GM12878 (cell line): ENCODE measurements around the gene KRTAP5-4. TPM values are rescaled to one million over a fixed set of nuclear protein-coding genes. Genes with fewer than 3 reads are reported as not detected.

Source experiments
- ATAC-seq: fragments of 200-7000 bp; cut with Tn5 transposase; 3 replicates; pipeline ENCODE4 v1.9.1; 2020; ENCODE audit warnings: mild to moderate bottlenecking, moderate library complexity
- BruUV-seq: library from RNA; stranded (reverse); fragments of 400-500 nt; replicated peaks from 2 replicates; lab custom pipeline; 2021; lab: Mats Ljungman, UMichigan
- CTCF ChIA-PET: fragments of 300-600 bp; sonication (Branson Sonifier 250); formaldehyde crosslinking; extraction: SDS; loops from one replicate; lab custom pipeline; 2021; ENCODE audit warnings: inconsistent platforms; lab: Yijun Ruan, JAX
- POLR2A ChIA-PET: fragments of 350-600 bp; formaldehyde crosslinking; extraction: SDS; loops from one replicate; lab custom pipeline; 2021; ENCODE audit warnings: inconsistent platforms; lab: Charles Lee
- RAD21 ChIA-PET: fragments of 300-600 bp; sonication (Branson Sonifier 250); formaldehyde crosslinking; loops from one replicate; lab custom pipeline; 2023; ENCODE audit warnings: antibody characterized with exemption; ENCODE audit not compliant: unreplicated experiment; lab: Charles Lee
- SMC1A ChIA-PET: fragments of 300-600 bp; sonication (Branson Sonifier 250); formaldehyde crosslinking; loops from one replicate; lab custom pipeline; 2023; ENCODE audit not compliant: unreplicated experiment, uncharacterized antibody; lab: Charles Lee
- DNase-seq: peaks from one replicate; pipeline ENCODE4 v3.0.0-alpha.2; 2011; ENCODE audit warnings: low read depth, low spot score
- FAIRE-seq: peaks from 3 replicates; lab custom pipeline; 2011; peaks lifted over from hg19 to GRCh38; lab: Jason Lieb, UNC
- H2AFZ ChIP-seq: 2 replicates; pipeline ENCODE4 v1.6.0; 2011; ENCODE audit warnings: low read depth, low read length, control low read depth; ENCODE audit not compliant: control insufficient read depth
- H3K27ac ChIP-seq: 2 replicates; pipeline ENCODE4 v1.5.1; 2011; ENCODE audit warnings: control low read depth; ENCODE audit not compliant: control insufficient read depth, insufficient read depth
- H3K27me3 ChIP-seq, 2 experiments: replicated peaks in 1 of 2; 2 replicates each; pipeline versions ENCODE4 v1.6.0 to v1.6.1; 2011; ENCODE audit warnings: low read length in 1 of 2; ENCODE audit not compliant: control insufficient read depth in 2 of 2, insufficient read depth in 2 of 2
- H3K36me3 ChIP-seq, 2 experiments: 2 replicates each; pipeline ENCODE4 v1.5.1; 2011; ENCODE audit warnings: low read length in 1 of 2; ENCODE audit not compliant: control insufficient read depth in 2 of 2, insufficient read depth in 2 of 2
- H3K4me1 ChIP-seq: 2 replicates; pipeline ENCODE4 v1.6.1; 2011; ENCODE audit warnings: mild to moderate bottlenecking, low read length, moderate library complexity, mixed read lengths; ENCODE audit not compliant: control insufficient read depth, insufficient read depth
- H3K4me2 ChIP-seq: 2 replicates; pipeline ENCODE4 v1.6.0; 2011; ENCODE audit warnings: control low read depth; ENCODE audit not compliant: control insufficient read depth, insufficient read depth
- H3K4me3 ChIP-seq: fragments of 200-600 bp; sonication (generic); 2 replicates; pipeline ENCODE4 v1.5.1; 2016
- H3K79me2 ChIP-seq: 2 replicates; pipeline ENCODE4 v1.6.0; 2011; ENCODE audit warnings: low read length; ENCODE audit not compliant: control insufficient read depth, insufficient read depth
- H3K9ac ChIP-seq: 2 replicates; pipeline ENCODE4 v1.8.0; 2011; ENCODE audit warnings: low read length, control low read depth, mixed read lengths; ENCODE audit not compliant: control insufficient read depth, insufficient read depth
- H3K9me3 ChIP-seq: replicated peaks from 3 replicates; pipeline ENCODE4 v1.5.1; 2011; ENCODE audit warnings: mild to moderate bottlenecking, low read length; ENCODE audit not compliant: control insufficient read depth, insufficient read depth
- H4K20me1 ChIP-seq: 2 replicates; pipeline ENCODE4 v1.6.0; 2011; ENCODE audit not compliant: control insufficient read depth, insufficient read depth
- ASH2L ChIP-seq: fragments of 300-600, 200-600 bp; sonication (generic); IDR thresholded peaks from 2 replicates; pipeline ENCODE4 v1.6.1; 2017; ENCODE audit warnings: low read depth, mild to moderate bottlenecking, borderline replicate concordance
- BMI1 ChIP-seq: fragments of 450-650 bp; IDR thresholded peaks from 2 replicates; pipeline ENCODE4 v1.6.1; 2016; ENCODE audit warnings: mild to moderate bottlenecking, moderate library complexity, borderline replicate concordance
- CHD4 ChIP-seq: fragments of 200-600 bp; sonication (generic); IDR thresholded peaks from 2 replicates; pipeline ENCODE4 v1.6.1; 2016; ENCODE audit warnings: mild to moderate bottlenecking
- EP300 ChIP-seq, 2 experiments: fragments of 150-350 bp in 1 of 2; IDR thresholded peaks; 2 replicates each; pipeline ENCODE4 v1.6.1; 2011 to 2012; ENCODE audit warnings: low read depth in 2 of 2, low read length in 2 of 2, borderline replicate concordance in 1 of 2, improper control_type of control experiment in 1 of 2, inconsistent platforms in 1 of 2; ENCODE audit not compliant: control insufficient read depth in 1 of 2
- ESRRA ChIP-seq: IDR thresholded peaks from 2 replicates; pipeline ENCODE4 v1.6.1; 2012; ENCODE audit warnings: mild to moderate bottlenecking, low read length, improper control_type of control experiment
- GABPA ChIP-seq: IDR thresholded peaks from 2 replicates; pipeline ENCODE4 v1.6.1; 2014; ENCODE audit warnings: antibody characterized with exemption, low read depth, mild to moderate bottlenecking, inconsistent platforms
- HDAC2 ChIP-seq: fragments of 200-600 bp; sonication (generic); IDR thresholded peaks from 2 replicates; pipeline ENCODE4 v1.6.1; 2017
- IKZF1 ChIP-seq: fragments of 450-650 bp; conservative IDR thresholded peaks from 2 replicates; pipeline ENCODE4 v1.6.1; 2017; ENCODE audit warnings: antibody characterized with exemption, mild to moderate bottlenecking
- JUNB ChIP-seq: IDR thresholded peaks from 2 replicates; pipeline ENCODE4 v1.6.1; 2016; ENCODE audit warnings: antibody characterized with exemption, mild to moderate bottlenecking
- KDM1A ChIP-seq: fragments of 200-600 bp; sonication (generic); IDR thresholded peaks from 2 replicates; pipeline ENCODE4 v1.6.1; 2016; ENCODE audit warnings: borderline replicate concordance
- SREBF2 ChIP-seq: IDR thresholded peaks from 2 replicates; pipeline ENCODE4 v1.6.1; 2012; ENCODE audit warnings: mild to moderate bottlenecking, low read length
- TAF1 ChIP-seq: IDR thresholded peaks from 2 replicates; pipeline ENCODE4 v1.6.1; 2011; ENCODE audit warnings: mild to moderate bottlenecking, low read depth, low read length, borderline replicate concordance
- WGBS: methylation state at CpG from one replicate; pipeline ENCODE4 v1.1.6; 2016; ENCODE audit warnings: low lambda C conversion rate; ENCODE audit not compliant: insufficient replicate concordance, insufficient coverage; ENCODE audit errors: missing lambda C conversion rate; 5-methylcytosine and 5-hydroxymethylcytosine counted together
- in situ Hi-C: fragments of 300-500 bp; cut with MboI; formaldehyde crosslinking; loops from 9 replicates; pipeline ENCODE4 v1.14.3; 2018; ENCODE audit warnings: mixed read lengths
- intact Hi-C: fragments of 100-400 bp; cut with micrococcal nuclease; formaldehyde crosslinking; loops from one replicate; pipeline ENCODE4 v1.14.2; 2022; ENCODE audit not compliant: unreplicated experiment
- polyA plus RNA-seq, 11 experiments: library from polyadenylated mRNA; depleted of rRNA in 4 of 11; unstranded in 6 of 11; stranded (reverse) in 5 of 11; fragments of >200 nt; fragmentation: Nextera tagmentation in 4 of 11; fragmentation: Illumina TruSeq in 1 of 11; extraction: Ambion mirVana in 4 of 11; extraction: Trizol in 1 of 11; gene quantifications; 1 replicate in 1 of 11; 2 replicates in 10 of 11; pipeline versions ENCODE4 v1.2.1 to v1.2.3, GENCODE V29; 2011 to 2016; ENCODE audit warnings: inconsistent platforms in 2 of 11, missing spikeins in 2 of 11, low read depth in 1 of 11
- total RNA-seq, 4 experiments: library from RNA; depleted of rRNA in 3 of 4; stranded (reverse); fragments of >200 nt in 3 of 4; fragmentation: Illumina TruSeq in 1 of 4; extraction: Trizol in 1 of 4; gene quantifications; 2 replicates each; pipeline versions ENCODE4 v1.2.1 to v1.2.3, GENCODE V29; 2013 to 2021
- TF ChIP-seq, protein P1 (sequence below): fragments of 450-650 bp; IDR thresholded peaks from 2 replicates; pipeline ENCODE4 v1.6.1; 2018; ENCODE audit warnings: mild to moderate bottlenecking, low read depth, moderate library complexity; ENCODE audit not compliant: partially characterized antibody
- TF ChIP-seq, protein P2 (sequence below): IDR thresholded peaks from 2 replicates; pipeline ENCODE4 v1.6.1; 2012; ENCODE audit warnings: low read depth, low read length, improper control_type of control experiment

KRTAP5-4 gene
- total and polyA plus RNA-seq, 10 of the 15 experiments (the other 5 are each of a cell fraction or from before 2014, with no cell fraction given): not detected

DNA sequence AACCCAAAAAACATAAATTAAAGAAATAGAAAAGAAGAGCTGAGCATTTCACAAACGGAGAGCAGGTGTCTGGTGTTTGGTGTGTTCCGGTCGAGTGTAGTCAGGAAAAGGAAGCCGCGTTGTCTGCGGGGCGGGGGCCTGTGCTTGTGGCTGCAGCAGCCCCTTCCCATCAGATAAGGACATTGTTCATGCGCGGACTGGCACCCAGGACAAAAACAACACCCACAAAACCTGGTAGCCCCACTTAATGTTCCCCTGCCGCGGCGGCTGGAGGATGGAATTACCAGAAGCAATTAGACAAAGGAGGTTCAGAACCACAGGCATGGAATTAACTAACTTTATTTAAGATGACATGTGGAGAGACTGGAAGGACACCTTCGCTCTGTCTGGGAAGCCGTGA lies 37.6 kb upstream of the KRTAP5-4 start:
- no peak overlapping the region for H3K27ac ChIP-seq
- FAIRE-seq (no peak), ATAC-seq (no peak), DNase-seq (no peak)
- no peak overlapping the region for H3K4me2 ChIP-seq
- no peak overlapping the region for H3K9ac ChIP-seq
- no peaks in the 10 kb centered on the region for H3K79me2 ChIP-seq
- ChIA-PET POLR2A (no interaction called here), CTCF (no interaction called here), RAD21 (no interaction called here), SMC1A (no interaction called here)
- no peaks in the 10 kb centered on the region for H4K20me1 ChIP-seq
- H3K36me3 ChIP-seq: no peaks in the 10 kb centered on the region
- no TSS peak for BruUV-seq
- no peaks in the 10 kb centered on the region for H3K4me1 ChIP-seq
- no peaks in the 10 kb centered on the region for H3K9me3 ChIP-seq
- no peak overlapping the region for H3K4me3 ChIP-seq
- no peaks in the 10 kb centered on the region; a peak in 3 of 4 replicates for H3K27me3 ChIP-seq
- TF ChIP-seq TAF1: no peak
- TF ChIP-seq ESRRA: no peak
- TF ChIP-seq HDAC2: no peak
- no peak for TF ChIP-seq GABPA
- no peak for TF ChIP-seq BMI1
- TF ChIP-seq JUNB: no peak
- TF ChIP-seq CHD4: no peak
- intact Hi-C loops: no loop called here
- H2AFZ ChIP-seq: no peak overlapping the region
- in situ Hi-C loops: no loop called here
- WGBS: 16% methylated on average over 14 of the region's 14 CpGs

DNA sequence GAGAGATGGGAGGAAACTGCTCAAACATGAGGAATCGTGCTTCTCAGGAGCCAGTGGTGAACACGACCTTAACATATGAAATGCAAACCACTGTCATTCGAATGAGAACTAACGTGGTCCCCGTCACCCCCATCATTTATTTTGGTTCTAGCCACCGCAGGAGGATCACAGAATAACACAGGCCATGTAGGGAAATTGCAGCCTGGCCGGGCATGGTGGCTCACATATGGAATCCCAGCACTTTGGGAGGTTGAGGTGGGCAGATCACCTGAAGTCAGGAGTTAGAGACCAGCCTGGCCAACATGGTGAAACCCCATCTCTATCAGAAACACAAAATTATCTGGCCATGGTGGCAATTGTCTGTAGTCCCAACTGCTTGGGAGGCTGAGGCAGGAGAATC lies 34.7 kb upstream of the KRTAP5-4 start:
- ATAC-seq (no peak), DNase-seq (no peak), FAIRE-seq (no peak)
- Histone ChIP-seq H3K27me3 (peaks cover 0 to 3% of the 10 kb centered on the region in 2 experiments; a peak in 3 of 4 replicates), H3K4me2 (no peak overlapping the region), H3K79me2 (no peaks in the 10 kb centered on the region), H3K4me1 (no peaks in the 10 kb centered on the region), H3K9ac (no peak overlapping the region), H3K36me3 (no peaks in the 10 kb centered on the region), H4K20me1 (no peaks in the 10 kb centered on the region), H2AFZ (no peak overlapping the region), H3K9me3 (no peaks in the 10 kb centered on the region), H3K4me3 (no peak overlapping the region), H3K27ac (no peak overlapping the region)
- ChIA-PET POLR2A (no interaction called here), RAD21 (no interaction called here), SMC1A (no interaction called here), CTCF (no interaction called here)
- intact Hi-C loops: no loop called here
- in situ Hi-C loops: no loop called here
- no TSS peak for BruUV-seq
- 1% methylated on average over 7 of the region's 7 CpGs for WGBS
- TF ChIP-seq, protein P1, sequence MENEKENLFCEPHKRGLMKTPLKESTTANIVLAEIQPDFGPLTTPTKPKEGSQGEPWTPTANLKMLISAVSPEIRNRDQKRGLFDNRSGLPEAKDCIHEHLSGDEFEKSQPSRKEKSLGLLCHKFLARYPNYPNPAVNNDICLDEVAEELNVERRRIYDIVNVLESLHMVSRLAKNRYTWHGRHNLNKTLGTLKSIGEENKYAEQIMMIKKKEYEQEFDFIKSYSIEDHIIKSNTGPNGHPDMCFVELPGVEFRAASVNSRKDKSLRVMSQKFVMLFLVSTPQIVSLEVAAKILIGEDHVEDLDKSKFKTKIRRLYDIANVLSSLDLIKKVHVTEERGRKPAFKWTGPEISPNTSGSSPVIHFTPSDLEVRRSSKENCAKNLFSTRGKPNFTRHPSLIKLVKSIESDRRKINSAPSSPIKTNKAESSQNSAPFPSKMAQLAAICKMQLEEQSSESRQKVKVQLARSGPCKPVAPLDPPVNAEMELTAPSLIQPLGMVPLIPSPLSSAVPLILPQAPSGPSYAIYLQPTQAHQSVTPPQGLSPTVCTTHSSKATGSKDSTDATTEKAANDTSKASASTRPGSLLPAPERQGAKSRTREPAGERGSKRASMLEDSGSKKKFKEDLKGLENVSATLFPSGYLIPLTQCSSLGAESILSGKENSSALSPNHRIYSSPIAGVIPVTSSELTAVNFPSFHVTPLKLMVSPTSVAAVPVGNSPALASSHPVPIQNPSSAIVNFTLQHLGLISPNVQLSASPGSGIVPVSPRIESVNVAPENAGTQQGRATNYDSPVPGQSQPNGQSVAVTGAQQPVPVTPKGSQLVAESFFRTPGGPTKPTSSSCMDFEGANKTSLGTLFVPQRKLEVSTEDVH: no peak
- no peak for TF ChIP-seq EP300 (IDR thresholded peaks at IDR 0.05; ENCODE audit: borderline replicate concordance in 1 of 2, control insufficient read depth in 1 of 2, low read depth in 2 of 2, low read length in 2 of 2)
- no peak for TF ChIP-seq KDM1A
- no peak for TF ChIP-seq SREBF2
- no peak for TF ChIP-seq IKZF1
- TF ChIP-seq ASH2L: no peak
- TF ChIP-seq, protein P2, sequence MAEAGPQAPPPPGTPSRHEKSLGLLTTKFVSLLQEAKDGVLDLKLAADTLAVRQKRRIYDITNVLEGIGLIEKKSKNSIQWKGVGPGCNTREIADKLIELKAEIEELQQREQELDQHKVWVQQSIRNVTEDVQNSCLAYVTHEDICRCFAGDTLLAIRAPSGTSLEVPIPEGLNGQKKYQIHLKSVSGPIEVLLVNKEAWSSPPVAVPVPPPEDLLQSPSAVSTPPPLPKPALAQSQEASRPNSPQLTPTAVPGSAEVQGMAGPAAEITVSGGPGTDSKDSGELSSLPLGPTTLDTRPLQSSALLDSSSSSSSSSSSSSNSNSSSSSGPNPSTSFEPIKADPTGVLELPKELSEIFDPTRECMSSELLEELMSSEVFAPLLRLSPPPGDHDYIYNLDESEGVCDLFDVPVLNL: no peak
